Activated T-cell treated with anti-CD3 and anti-CD28 coated beads for 24 hours (primary cell): Measurements from ENCODE around the gene GLRB.
"Not testable (repeated sequence)": the region's sequence is repeated elsewhere in the genome, so short reads cannot be mapped to it uniquely, and the experiment has no call there.

Experiments used
- DNase-seq: peaks from one replicate; pipeline ENCODE4 v3.0.0-alpha.2; 2020; ENCODE audit warnings: low read depth

GLRB gene

GRCh38 chr4:157128395-157128794 lies 52.4 kb downstream of the GLRB start:
- no peak for DNase-seq

- DNase-seq, result no peak
Observed at GRCh38 chr4:157141976-157142375, 66.0 kb downstream of the GLRB start.

DNA sequence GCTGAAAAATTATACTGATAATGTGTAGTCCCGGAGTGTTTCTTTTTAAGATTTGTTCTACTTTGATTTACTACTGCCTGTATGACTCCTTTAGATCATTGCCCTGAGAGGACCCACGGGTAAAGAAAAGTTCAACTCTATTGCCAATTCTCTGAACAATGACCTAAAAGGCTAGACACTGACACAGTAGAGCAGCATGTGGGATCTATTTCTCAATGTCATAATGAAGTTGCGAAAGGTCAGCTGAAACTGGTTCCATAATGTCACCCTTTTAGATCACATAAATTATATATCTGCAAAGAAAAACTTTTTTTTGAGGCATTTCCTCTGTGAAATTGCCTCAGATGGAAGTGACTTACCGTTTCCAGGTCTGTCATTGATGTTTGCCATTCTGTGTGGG lies 67.4 kb downstream of the GLRB start:
- DNase-seq, result no peak

GRCh38 chr4:157151711-157152110 lies 75.8 kb downstream of the GLRB start:
- DNase-seq, result no peak

DNA sequence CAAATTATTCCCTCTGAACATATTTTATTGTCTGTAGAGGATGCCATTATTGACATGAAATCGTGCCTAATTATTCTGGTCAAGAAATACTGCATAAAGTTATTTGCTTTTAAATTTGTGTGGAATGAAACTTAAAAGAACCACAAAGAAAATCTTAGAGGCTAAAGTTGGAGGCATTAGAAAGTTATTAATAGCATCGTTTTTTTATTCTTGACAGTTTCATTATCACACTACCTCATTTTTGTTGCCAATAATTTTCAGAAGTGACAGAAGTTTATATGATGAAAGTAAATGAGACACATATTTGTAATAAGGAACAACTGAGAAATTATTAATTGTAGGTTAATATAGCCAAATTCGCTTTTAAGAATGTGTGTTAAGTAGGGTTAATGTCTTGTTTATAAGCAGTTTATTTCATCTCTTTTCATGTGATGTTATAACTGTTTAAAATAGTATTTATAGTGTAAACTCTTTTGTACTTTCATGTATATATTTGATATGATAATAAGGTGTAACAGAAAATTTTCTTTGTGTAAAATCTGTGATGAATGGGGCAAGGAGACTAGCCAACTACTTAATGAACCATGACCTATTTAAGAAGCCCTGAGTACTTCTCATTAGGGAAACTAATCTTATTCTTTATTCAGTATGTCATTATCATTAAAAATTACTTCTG lies 90.1 kb downstream of the GLRB start:
- no peak for DNase-seq

DNA sequence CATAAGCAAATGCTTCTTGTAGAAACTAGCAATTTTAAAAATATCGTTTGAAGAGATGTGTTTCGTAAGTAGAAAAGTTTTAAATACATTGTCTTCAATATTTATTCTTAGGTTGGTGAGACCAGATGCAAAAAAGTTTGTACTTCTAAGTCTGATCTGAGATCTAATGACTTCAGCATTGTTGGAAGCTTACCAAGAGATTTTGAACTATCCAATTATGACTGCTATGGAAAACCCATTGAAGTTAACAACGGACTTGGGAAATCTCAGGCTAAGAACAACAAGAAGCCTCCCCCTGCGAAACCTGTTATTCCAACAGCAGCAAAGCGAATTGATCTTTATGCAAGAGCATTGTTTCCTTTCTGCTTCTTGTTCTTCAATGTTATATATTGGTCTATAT lies 94.4 kb downstream of the GLRB start:
- DNase-seq, result no peak

DNA sequence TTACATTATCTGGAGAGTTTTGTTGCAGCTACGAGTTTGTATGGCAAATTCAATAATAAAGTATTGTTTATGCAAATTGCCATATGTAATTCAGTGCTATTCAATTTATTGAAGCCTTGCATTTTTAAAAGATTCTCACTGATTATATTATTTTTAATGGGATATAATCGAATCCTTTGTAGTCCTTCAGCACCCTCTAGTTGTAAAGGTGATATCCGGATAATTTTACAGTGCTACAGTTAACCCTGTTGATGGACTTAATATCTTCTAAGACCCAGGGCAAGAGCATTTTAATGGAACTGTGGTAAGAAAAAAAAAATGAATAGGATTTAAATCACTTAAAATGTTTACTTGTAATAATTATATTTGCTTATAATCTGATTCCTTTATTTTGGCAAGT lies 96.1 kb downstream of the GLRB start:
- no peak for DNase-seq

GRCh38 chr4:157180268-157180667 lies 104.3 kb downstream of the GLRB start:
- not testable (repeated sequence) for DNase-seq

DNA sequence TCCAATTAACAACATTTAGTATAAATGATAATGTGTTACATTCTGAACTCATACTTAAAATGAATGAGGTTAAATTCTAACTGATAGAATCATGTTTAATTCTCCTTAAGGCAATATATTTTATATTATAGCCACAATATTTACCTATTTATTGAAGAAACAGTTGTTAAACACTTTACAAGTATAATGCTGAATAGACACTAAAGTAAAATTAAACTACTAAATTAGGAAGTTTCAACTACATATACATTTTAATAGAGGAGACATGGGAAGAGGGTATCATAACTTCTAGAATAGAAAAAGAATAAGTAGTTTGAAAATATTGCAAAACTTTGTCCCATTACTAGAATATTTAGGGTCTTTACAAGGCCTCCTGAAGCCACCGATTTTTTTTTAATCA lies 108.3 kb downstream of the GLRB start:
- no peak for DNase-seq

DNA sequence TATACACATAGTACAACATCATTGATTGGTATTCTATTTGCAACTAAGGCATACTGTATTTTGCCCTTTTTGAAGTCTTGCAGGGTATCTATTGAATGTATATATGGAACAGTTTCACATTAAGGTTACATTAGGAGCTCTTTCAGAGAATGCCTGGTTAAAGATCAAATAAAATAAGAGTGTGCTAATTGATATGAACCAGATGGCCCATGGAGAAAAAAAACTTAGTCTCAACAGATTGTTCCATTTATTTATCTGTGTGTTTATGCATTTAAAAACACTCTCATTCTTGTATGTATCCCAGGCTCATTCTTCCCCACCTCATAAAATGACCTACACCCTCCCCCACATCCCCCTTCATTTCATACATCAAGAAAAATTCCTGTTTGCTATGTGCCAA lies 109.4 kb downstream of the GLRB start:
- DNase-seq, result no peak

GRCh38 chr4:157195374-157195773 lies 119.4 kb downstream of the GLRB start:
- DNase-seq, result no peak

- no peak for DNase-seq
Observed at GRCh38 chr4:157196046-157196445, 120.1 kb downstream of the GLRB start.

- no peak for DNase-seq
Observed at GRCh38 chr4:157204634-157205244, 128.8 kb downstream of the GLRB start.

DNA sequence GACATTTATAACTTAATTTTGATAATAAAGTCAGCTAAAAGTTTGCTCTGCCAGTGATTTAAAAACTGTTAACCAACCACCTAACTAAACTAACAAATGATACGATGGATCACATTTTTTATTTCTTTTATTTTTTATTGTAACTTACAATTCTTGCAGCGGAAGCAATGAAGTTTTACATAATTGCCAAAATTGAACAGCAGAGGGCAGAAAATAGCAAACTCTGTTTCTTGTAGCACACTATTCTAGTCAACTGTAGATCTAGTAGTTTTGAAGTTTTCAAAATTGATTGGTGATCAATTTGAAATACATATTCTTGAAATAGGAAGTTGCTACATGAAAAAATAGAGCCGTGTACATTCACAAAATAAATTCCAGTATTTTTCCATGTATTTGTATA lies 141.8 kb downstream of the GLRB start:
- DNase-seq, result no peak

- DNase-seq, result no peak
Observed at GRCh38 chr4:157219711-157220370, 143.9 kb downstream of the GLRB start.

DNA sequence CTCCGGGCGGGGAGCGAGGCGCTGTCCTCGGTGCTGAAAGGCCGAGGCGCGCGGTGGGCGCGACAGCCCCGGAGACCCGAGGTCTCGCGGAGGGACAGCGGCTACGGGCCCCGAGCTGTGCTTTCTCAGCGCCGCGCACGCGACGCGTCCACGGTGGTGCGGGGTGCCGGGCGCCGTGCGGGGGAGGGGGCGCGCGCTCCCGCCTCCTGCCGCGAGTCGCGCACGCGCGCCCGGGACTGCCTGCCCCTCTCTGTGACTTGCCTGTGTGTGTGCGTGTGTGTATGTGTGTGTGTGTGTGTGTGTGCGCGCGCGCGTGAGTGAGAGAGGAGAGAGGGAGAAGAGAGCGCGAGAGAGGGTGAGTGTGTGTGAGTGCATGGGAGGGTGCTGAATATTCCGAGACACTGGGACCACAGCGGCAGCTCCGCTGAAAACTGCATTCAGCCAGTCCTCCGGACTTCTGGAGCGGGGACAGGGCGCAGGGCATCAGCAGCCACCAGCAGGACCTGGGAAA lies 144.5 kb downstream of the GLRB start, which contains the start of gene GRIA2:
TSS of gene GRIA2 (plus strand) at position 358 of the 511 bp plus-strand sequence. CDS start 315 bp downstream, outside the sequence.
- no peak for DNase-seq

GRCh38 chr4:157221426-157221894 lies 145.5 kb downstream of the GLRB start:
- DNase-seq, result no peak
